Skeletal muscle satellite cell (primary cell): ENCODE results near the gene SEC14L2.

ENCODE experiments used
- H3K27me3 ChIP-seq: 2 replicates; pipeline ENCODE4 v1.7.0; 2013; ENCODE audit warnings: low read length; ENCODE audit not compliant: control insufficient read depth, insufficient read depth
- H3K36me3 ChIP-seq: 2 replicates; pipeline ENCODE4 v1.7.0; 2013; ENCODE audit warnings: mild to moderate bottlenecking, control low read depth, low read length; ENCODE audit not compliant: insufficient read depth
- H3K4me1 ChIP-seq: 2 replicates; pipeline ENCODE4 v1.7.0; 2013; ENCODE audit warnings: low read length; ENCODE audit not compliant: control insufficient read depth, insufficient read depth
- H3K4me2 ChIP-seq: 2 replicates; pipeline ENCODE4 v1.7.0; 2013; ENCODE audit warnings: mild to moderate bottlenecking, low read length
- H3K4me3 ChIP-seq: 2 replicates; pipeline ENCODE4 v1.7.0; 2013; ENCODE audit warnings: low read length
- H3K9ac ChIP-seq: 2 replicates; pipeline ENCODE4 v1.7.0; 2013; ENCODE audit warnings: mild to moderate bottlenecking, low read depth, low read length, moderate library complexity
- H3K9me3 ChIP-seq: replicated peaks from 2 replicates; pipeline ENCODE4 v1.7.0; 2013; ENCODE audit warnings: mild to moderate bottlenecking, control low read depth, low read length

SEC14L2 gene

GRCh38 chr22:30408388-30409102 lies 11.7 kb downstream of the SEC14L2 start:
- no peaks in the 10 kb centered on the region for H3K27me3 ChIP-seq
- H3K9me3 ChIP-seq: no peaks in the 10 kb centered on the region
- peaks cover 86% of the 10 kb centered on the region for H3K36me3 ChIP-seq
- H3K4me1 ChIP-seq: peaks cover 77% of the 10 kb centered on the region
- peak overlapping the region; percentile 26 for H3K4me2 ChIP-seq
- H3K4me3 ChIP-seq: no peak overlapping the region
- H3K9ac ChIP-seq: peak overlapping the region; percentile 62

DNA sequence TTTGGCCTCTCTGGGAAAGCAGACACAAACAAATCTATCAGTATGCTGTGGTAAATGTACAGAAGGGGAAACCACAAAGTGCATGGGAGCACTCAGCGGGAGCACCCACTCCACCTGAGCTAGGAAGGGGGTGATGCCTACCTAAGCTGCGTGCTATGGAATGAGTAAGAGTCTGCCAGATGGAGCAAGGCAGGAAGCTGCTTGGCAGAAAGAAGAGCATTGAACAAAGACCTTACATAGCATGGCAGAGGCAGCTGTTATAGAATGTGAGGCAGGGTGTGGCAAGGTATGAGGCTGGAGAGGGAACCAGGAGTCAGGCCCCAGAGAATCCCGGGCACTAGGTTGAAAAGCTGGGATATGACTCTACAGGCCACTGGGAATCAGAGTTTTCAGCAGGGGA lies 15.0 kb downstream of the SEC14L2 start:
- Histone ChIP-seq H3K36me3 (peaks cover 96% of the 10 kb centered on the region), H3K4me2 (no peak overlapping the region), H3K4me1 (peaks cover 82% of the 10 kb centered on the region), H3K27me3 (no peaks in the 10 kb centered on the region), H3K4me3 (no peak overlapping the region), H3K9ac (no peak overlapping the region), H3K9me3 (no peaks in the 10 kb centered on the region)

DNA sequence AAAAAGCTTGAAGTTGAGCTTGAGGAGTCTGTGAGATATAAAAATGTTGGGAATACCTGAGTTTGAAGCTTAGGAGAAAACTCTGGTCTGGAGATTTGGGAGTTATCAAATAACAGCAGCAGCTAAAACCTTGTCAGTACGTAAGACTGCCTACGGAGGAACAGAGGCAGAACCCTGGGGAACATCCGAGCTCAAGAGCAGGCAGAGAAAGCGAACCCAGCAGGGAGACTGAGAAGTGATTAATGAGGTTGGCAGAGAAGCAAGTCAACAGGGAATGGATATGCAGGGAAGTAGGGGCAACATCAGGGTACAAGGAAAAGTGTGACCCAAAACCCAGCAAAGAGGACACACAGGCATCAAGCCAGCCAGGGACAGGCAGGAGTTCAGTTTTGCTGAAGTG lies 16.2 kb downstream of the SEC14L2 start:
- Histone ChIP-seq H3K4me3 (no peak overlapping the region), H3K36me3 (peaks cover 97% of the 10 kb centered on the region), H3K9ac (no peak overlapping the region), H3K4me1 (peaks cover 72% of the 10 kb centered on the region), H3K9me3 (no peaks in the 10 kb centered on the region), H3K4me2 (no peak overlapping the region), H3K27me3 (no peaks in the 10 kb centered on the region)

- Histone ChIP-seq H3K36me3 (peaks cover 97% of the 10 kb centered on the region), H3K9me3 (no peaks in the 10 kb centered on the region), H3K4me3 (no peak overlapping the region), H3K4me2 (peak overlapping the region; percentile 5), H3K4me1 (peaks cover 70% of the 10 kb centered on the region), H3K27me3 (no peaks in the 10 kb centered on the region), H3K9ac (peak overlapping the region; percentile 31)
Measured at GRCh38 chr22:30413745-30414524, 17.1 kb downstream of the SEC14L2 start.

DNA sequence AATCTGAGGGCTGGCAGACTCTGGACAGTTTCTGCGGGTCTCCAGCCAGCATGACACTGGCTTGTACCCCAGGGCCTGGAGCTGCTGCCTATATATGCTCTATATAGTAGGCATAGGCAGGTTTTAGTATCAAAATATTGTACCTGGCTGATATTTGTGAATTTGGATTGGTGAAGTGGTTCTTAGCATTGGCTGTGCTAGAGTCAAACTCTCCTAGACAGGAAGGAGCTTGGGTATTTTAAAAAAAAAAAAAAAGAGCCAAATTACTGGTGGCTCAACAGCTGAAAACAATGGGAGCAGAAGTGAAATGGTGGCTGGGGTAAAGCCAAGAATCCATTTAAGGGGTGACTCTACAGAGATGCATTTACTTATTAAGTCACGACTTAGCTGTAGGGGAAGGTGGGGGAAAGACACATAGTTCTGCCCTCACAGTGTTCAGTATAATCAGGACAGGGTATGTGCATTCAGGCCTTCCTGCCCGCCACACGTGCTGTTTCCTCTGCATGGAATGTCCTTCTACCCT lies 17.8 kb downstream of the SEC14L2 start:
- H3K9ac ChIP-seq: peak overlapping the region; percentile 31
- peaks cover 93% of the 10 kb centered on the region for H3K36me3 ChIP-seq
- H3K4me1 ChIP-seq: peaks cover 70% of the 10 kb centered on the region
- H3K9me3 ChIP-seq: no peaks in the 10 kb centered on the region
- H3K4me3 ChIP-seq: no peak overlapping the region
- H3K27me3 ChIP-seq: no peaks in the 10 kb centered on the region
- H3K4me2 ChIP-seq: peak overlapping the region; percentile 5

DNA sequence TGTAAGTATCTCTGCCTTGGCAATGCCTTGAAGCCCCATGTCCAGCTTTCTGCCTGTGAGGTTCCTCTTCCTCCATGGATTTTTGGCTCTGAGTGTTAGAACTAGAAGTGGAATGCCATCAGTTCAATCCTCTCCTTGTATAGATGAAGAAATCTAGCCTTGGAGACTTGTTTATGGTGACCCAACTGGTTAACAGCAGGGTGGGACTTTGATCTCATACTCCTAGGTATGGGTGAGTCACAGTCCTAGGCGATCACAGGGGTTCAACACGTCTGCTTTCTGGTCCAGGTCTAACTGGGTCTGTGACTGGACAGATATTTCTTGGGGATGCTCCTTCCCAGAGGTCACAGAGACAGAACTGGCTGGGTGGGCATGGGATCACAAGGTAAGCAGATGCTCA lies 19.6 kb downstream of the SEC14L2 start:
- no peak overlapping the region for H3K4me2 ChIP-seq
- no peak overlapping the region for H3K4me3 ChIP-seq
- H3K9ac ChIP-seq: no peak overlapping the region
- H3K9me3 ChIP-seq: no peaks in the 10 kb centered on the region
- no peaks in the 10 kb centered on the region for H3K27me3 ChIP-seq
- H3K4me1 ChIP-seq: peaks cover 79% of the 10 kb centered on the region
- H3K36me3 ChIP-seq: peaks cover 80% of the 10 kb centered on the region

DNA sequence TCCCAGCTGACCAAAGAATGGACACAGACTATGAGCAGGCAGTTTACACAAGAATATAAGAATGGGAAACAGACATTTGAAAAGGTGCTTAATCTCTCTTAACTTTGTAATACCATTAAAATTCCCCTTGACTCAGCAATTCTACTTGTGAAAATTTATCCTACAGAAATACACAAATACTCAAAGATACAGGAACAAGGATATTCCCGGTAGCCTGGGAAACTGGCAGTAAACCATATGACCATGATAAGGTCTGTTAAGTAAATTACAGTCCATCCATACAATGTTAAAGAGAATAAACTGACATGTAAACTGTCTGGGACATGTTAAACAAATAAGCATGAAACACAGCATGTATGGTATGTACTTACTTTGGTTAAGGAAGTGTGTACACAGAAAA lies 20.0 kb downstream of the SEC14L2 start:
- H3K4me1 ChIP-seq: peaks cover 81% of the 10 kb centered on the region
- no peak overlapping the region for H3K4me3 ChIP-seq
- H3K4me2 ChIP-seq: no peak overlapping the region
- no peak overlapping the region for H3K9ac ChIP-seq
- H3K27me3 ChIP-seq: no peaks in the 10 kb centered on the region
- H3K9me3 ChIP-seq: no peaks in the 10 kb centered on the region
- peaks cover 81% of the 10 kb centered on the region for H3K36me3 ChIP-seq

- peak overlapping the region; percentile 84 for H3K9ac ChIP-seq
- H3K27me3 ChIP-seq: no peaks in the 10 kb centered on the region
- H3K9me3 ChIP-seq: no peaks in the 10 kb centered on the region
- peak overlapping the region; percentile 12 for H3K4me3 ChIP-seq
- H3K36me3 ChIP-seq: peaks cover 53% of the 10 kb centered on the region
- peak overlapping the region; percentile 80 for H3K4me2 ChIP-seq
- peaks cover 80% of the 10 kb centered on the region for H3K4me1 ChIP-seq
Measured at GRCh38 chr22:30420347-30421125, 23.7 kb downstream of the SEC14L2 start.

DNA sequence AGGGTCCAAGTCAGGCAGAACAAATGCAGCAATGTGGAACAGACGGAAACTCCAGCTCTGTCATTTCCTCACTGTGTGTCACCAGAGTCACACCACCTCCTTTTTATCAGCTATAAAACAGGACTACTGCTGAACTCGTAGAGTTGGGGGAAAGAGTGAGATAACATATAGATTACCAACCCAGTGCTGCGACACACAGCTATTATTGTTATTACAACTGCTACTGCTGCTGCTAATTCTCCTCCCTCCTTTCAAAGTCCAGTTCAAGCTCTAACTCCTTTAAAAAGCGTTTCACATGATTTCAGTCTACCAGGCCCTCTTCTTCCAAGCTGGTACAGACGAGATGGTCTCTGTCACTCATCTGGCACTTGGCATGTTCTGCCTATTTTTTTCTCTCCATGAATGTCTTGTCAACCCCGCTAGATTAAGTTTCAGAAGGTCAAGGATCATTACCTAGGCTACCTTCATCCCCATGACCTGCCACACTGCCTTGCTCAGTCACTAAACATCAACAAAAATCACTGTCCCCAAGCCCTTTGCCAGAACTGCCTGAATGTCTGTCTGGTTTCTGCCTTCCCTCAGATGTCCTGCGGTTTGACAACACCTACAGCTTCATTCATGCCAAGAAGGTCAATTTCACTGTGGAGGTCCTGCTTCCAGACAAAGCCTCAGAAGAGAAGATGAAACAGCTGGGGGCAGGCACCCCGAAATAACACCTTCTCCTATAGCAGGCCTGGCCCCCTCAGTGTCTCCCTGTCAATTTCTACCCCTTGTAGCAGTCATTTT lies 25.1 kb downstream of the SEC14L2 start:
- Histone ChIP-seq H3K4me1 (peaks cover 79% of the 10 kb centered on the region), H3K9ac (peak overlapping the region; percentile 84), H3K36me3 (peaks cover 40% of the 10 kb centered on the region), H3K27me3 (no peaks in the 10 kb centered on the region), H3K4me2 (peak overlapping the region; percentile 80), H3K4me3 (peak overlapping the region; percentile 12), H3K9me3 (no peaks in the 10 kb centered on the region)

GRCh38 chr22:30422481-30423300 lies 25.9 kb downstream of the SEC14L2 start:
- Histone ChIP-seq H3K27me3 (no peaks in the 10 kb centered on the region), H3K36me3 (peaks cover 39% of the 10 kb centered on the region), H3K4me2 (peak overlapping the region; percentile 80), H3K9ac (peak overlapping the region; percentile 90), H3K4me1 (peaks cover 81% of the 10 kb centered on the region), H3K9me3 (no peaks in the 10 kb centered on the region), H3K4me3 (peak overlapping the region; percentile 63)
